Amygdala (tissue), 56 donors: ENCODE measurements around the gene NKX2-1.
"Not testable (repeated sequence)": the region's sequence is repeated elsewhere in the genome, so short reads cannot be mapped to it uniquely, and the experiment has no call there.

Experiments used
- DNase-seq, 56 donors: peaks; one replicate each; lab custom pipeline; 2025; lab: John Stamatoyannopoulos, UW

The NKX2-1 gene

DNA sequence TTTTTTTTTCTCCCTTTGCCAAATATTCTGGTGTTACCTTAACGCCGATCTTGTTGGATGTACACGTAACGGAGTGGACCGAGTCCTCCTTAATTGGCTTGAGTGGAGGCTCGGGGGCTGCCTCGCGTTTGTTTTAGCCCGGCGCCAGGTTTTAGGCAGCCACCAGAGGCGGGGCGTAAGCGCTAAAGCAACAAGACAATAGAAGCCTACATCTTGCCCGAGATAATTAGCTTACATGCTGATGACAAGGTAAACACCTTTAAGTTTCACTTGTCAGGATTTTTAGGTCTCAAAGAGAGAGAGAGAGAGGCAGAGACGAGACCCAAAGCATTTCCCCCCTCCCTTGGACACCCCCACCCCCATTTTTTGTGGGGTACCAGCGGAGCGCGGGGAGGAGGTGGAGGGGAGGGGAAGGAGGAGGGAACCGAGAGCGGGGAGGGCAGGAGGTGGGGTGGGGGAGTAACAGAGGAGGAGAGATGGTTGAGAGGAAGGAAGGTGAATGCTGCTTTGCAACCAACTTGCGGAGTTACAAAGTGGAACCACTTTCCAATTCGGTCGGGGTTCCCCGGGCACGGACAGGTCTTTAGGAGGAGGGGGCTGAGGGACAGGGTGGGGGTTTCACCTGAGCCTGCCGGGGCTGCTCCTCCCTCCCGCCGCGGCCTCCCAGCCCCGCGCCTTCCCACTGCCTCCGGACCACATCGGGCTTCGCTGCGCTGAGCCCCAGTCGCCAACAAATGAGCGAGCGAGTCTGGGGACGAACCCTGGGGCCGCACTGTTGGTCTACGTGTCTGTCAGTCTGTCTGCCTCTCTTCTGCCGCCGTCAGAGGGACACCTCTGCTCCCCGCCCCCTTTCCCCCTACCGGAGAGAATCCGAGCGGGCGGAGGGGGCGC is at the start of gene NKX2-1:
TSS of gene NKX2-1 (minus strand) at position 802 of the 891 bp plus-strand sequence. CDS start at position 699, 103 bp downstream.
- DNase-seq: no peak

DNA sequence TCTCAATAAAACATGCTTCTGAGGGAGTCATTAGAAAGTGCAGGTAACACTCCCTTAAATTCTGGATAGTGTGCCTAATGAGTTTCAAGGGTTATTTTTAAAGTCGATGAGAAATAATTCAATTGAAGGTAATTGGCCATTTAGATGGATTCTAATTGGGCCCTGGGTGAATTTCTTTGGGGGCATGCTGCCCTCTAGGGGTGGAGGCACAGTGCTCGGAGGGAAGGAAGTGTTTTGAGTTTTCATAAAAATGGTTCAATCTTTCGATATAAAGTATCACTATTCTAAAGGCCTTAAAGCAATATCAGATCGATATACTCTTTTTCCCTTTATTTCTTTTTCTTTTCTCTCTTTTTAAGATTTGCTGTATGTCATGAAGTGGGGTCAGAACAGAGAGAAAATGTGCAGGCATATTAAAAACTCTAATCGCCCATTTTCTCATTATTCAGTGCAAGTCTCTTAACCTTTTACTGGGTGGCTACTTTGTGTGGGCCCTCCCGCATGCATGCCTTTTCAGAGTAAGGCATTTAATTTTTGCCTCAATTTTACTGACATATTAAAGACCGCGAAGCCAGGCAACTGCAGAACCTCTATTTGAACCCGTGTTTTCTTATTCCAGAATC is 36.9 kb upstream of the NKX2-1 start:
- peak in 13 of 56 donors; percentile 5 to 49 (median 11) for DNase-seq

DNA sequence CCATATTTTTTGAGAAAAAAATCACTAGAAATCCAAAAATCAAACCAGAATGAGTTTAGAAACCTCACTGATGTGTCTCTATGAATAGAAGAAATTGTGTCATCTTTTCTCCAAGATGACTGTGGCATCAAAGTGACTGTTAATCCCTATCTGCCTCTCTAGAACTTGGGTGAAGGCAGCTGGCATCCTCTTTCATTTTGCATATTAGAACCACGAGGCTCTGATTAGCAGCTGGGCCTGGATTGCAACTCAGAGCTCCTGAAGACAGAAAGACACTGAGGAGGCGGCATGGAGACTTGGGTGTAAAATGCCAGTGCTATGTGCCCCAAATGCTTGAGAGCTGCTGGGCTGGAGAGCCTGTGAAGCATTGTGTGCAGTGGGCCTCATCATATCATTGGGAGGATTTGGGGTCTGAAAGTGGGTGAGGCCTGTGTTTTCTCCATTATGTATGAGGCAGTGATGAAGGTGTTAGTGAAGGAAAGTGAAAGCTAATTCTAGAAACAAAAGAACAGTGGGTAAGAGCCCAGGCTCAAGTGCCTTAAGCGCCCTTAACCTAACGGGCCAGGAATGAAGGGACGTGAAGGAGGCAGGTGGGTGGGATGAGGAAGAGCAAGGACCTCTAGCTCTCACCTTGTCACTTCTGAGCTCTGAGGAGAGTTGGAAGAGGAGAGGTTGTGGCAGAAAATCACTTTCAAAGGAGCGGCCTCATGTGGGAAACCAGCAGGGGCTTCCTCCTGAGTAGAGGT is 36.1 kb upstream of the NKX2-1 start:
- DNase-seq: no peak

DNA sequence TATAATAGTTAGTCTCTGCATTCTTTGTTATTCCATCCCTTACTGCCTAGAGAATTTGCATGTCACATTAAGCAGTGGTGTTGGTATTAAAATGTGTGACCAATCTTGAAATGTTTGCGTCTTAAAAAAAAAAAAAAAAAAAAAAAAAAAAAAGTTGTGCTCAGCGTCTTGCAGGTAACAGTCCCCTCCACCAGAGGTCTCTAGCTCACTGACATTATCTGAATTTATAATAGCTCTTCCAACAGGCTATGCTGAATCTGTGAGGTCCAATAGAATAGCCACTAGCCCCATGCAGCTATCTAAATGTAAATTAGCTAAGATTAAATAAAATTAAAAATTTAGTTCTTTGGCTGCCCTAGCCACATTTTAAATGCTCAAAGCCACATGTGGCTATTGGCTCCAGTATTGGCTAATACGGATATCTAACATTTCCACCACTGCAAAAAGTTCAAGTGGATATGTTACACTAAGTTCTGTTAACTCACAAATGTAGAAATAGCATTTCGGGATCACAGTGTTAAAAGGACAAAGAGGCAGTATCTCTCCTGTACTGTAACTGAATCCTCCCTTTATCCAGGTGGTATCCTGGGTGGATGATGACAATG is 33.7 kb upstream of the NKX2-1 start:
- DNase-seq: peak in 4 of 56 donors; percentile 3 to 31 (median 4)

DNA sequence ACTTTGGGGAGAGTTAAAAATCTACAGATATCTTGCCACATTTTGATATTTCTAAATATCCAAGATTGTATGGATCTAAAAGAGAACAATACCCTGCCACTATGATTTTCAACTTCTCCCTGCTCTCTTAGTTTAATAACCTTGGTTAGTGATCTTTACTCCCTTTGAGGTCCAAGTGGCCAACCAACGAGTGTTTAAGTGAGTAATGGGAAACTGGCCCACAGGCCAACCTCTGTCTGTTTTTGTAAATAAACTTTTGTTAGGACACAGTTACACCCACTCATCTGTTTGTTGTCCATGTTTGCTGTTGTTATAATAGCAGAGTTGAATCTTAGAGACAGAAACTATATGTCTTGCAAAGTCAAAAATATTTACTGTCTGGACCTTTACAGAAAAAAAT is 30.9 kb upstream of the NKX2-1 start:
- no peak for DNase-seq

DNA sequence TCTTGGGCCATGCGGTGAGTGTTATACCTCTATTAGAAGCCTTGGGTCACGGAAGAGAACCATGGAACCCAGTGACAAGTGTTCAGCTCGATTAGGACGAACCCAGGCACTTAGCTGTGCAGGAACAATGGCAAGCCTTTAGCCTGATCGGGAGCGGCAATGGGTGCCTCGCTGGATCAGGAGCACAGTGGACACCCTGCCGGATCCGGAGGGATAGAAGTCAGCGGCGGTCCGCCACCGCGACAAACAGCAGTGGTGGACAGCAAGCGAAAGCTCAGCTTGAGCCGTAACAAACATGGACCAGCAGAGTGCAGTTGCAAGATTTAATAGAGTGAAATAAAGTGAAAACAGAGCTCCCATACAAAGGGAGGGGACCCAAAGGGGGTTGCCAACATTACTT is 24.2 kb upstream of the NKX2-1 start:
- not testable (repeated sequence) for DNase-seq

DNA sequence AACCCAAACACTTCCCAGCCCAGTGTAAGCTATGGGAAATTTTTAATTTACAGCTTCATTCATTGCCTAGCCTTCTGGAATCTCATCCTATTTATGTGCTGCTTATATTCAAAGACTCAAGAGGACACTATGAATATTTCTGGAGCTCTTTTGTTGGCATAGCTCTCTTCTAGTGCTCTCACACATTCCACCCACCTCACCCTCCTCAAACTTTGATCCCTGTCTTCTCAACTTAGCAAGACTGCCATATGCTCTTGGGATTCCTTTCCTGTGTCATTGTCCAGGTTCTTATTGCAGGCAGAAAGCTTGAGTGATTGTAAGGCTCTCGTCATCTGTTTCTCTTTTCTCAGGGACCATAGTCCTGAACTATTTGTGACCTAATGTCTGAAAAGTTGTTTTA is 18.0 kb upstream of the NKX2-1 start:
- DNase-seq: no peak

DNA sequence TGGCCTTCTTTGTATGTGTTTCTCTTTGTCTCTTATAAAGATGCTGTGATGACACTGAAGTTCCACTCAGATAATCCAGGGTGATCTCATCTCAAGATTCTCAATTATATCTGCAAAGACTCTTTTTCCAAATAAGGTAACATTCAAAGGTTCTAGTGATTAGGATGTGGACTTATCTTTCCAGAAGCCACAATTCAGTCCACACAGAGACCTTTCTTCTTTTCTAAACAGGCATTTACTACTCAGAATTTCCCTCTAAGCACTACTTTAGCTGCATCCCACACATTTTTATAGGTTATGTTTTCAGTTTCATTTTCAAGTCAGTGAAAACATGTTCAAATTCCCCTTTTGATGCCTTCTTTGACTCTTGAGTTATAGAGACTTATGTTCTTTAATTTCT is 9.0 kb upstream of the NKX2-1 start:
- DNase-seq: no peak

DNA sequence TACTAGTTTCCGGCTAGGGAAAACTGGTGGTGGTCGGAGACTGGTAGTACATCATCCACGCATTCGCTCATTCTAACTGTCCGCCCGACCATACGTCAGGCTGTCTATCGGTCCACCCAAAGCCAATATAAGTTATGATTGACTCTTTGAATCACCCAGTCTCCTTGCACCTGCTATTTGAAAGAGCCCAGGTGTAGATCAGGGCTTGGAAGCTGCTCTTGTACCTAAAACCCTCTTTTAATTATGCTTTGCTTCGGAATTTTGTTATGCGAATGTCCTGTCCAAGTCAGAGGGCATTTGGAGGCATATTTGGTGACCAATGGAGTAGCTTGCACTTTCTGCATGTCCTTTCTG is 5.7 kb upstream of the NKX2-1 start:
- no peak for DNase-seq

DNA sequence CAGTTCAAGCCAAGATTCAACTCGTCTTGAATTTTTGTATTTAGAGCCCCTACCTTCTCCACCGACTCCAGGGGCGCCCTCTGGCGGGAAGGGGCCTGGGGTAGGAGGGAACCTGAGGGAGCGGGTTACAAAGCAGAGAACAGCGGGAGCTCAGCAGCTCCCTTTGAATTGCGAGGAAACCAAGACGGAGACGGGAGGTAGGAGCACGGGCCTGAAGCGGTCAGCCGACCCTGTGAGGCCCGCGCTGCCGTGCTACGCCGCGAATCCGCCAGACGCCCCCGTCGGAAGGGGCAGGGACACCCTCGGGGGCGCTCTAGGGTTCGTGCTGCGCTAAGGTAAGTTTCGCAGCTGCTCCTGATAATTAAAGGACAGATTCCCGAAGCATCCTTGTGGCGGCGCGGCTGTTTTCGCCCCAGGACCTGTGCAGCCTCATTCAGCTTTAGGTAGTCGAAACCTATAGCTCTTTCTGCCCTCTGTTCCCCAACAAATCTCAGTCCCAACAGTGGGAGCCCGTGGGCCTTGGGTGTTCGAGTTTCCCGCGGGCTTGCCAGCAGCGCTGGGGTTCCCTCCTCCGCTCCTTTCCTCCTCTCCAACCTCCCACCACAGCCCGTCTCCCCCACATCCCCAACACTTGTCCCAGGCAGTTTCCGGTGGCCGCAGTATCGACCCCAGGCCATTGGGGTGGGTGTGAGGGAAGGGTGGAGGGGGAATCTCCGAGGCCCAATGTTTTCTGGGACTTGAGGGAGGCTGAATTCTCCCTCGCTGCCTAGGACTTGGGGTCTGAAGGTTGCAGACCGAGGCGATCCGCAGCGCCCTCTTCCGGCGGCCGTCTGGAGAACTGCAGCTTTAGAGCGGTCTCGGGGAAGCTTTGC is 5.1 kb upstream of the NKX2-1 start:
- peak in 3 of 56 donors; percentile 8 to 29 (median 9) for DNase-seq

DNA sequence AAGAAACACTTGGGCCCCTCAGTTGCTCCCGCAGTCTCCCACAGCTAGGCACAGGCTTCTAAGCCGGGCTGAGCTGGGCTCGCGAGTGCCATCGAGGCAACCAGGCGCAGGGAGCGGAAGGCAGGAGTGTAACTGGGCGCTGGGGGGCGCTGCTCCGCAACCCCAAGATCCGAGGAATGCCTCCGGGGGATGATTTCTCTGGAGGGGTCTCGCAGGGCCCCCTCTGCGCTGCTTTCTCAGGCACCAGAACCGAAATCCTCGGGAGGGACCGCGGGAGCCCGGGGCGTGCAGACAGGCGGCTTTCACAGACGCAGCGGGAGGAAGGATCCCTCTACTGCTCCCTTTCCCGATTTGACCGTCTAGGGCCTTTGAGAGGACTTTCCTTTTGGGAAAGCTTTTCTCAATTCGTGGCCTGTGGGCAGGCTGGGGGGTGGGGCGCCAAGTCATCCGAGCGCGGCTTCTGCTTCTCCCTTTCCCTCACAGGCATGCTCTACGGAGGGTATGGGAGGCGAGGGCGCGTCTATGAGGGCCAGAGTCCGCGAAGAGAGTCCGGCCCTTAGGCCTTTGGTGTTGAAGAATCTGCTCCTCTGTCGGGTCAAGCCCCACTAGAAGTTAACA is 4.3 kb upstream of the NKX2-1 start:
- DNase-seq: no peak

DNA sequence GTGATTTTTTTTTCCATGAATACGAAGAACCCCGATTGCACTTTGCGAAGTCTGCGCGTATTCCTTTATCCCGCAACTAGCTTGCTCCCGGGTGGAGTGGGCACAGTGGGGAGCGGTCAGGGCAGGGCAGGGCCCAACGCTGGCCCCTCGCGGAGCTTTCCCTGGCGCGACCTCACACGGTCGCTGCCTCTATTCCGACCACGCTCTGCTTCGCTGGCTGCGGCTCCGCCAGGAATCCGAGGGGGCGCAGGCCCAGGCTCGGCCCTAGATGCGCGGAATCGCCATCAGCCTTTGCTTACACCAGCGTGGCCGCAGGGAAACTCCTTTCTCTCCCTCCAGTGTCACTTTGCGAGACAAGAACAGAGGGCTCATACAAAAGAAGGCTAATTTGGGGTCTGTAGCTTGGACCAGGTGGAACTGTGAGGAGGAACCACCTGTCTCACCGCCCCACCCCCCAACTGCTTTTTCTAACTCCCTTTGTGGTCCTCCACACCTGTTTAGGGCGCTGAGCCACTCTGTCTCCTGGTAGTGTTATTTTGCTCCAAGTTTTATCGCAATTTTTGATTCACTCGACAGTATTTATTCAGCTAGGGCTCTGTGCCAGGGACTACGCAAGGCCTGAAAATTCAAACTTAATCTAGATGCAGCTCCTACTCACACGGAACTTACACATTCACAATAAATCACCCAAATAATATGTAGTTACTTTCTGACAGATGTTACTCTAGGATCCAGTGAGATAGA is 3.1 kb upstream of the NKX2-1 start:
- DNase-seq: no peak

DNA sequence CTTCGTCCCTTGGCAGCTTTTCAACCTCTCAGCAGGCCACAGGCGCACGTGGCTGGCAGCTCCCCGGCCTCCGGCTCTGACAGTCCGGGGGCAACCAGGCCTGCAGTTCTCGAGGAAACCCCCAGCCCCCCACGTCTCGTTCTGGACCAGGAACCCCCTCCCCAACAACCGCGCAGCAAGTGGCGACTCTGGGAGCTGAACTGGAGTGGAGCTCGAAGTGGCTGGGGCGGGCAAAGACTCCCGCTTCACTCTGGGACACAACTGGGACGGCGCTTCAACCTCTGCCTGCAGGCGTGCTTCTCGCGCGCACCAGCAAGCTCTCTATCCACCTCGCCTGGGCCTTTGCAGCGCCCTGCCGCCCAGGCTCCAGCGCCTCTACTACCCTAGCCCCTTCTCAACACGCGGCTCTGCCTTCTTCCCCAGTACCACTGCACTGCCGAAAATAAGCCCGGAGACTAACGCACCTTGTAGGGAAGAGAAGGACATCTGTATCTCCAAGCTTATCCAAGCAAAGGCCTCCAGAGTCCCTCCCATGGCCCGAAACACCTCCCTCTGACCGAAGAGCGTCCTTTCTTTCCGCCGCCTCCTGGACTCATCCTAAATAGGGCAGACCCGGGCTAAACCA is 2.4 kb upstream of the NKX2-1 start:
- no peak for DNase-seq

DNA sequence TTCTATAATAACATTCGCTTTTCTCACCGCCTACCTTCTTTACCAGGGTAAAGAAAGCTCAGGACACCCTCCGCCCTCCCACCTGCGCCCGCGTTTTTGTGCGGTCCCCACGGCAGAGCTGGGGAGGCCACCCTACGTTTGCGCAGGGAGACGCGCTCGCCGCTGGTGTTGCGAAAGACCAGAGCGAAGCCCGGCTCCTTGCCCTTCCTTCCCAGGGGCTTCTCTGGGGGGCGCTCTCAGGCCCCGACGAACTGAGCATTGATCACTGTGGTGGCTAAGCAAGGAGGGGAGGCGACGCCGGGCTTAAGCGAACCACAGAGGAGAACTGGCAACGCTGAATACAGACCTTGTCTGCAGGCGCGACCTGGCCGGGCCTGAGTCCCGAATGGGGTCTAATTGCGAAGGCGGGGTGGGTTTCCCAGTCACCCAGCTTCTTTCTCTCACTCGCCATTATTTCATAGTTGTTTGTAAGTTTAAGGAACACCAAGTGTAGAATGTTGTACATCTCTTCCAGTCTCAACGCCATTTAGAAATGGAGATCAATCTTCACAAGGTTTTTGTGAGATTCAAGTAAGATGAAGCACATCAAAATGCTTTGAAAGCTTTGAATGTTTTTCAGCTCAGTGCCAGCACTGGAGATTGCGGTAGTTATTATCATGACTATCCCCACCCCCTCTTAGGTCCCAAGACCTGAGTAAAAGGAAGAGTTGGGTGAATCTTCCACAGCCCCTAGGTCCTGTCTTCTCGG is 1.7 kb upstream of the NKX2-1 start:
- DNase-seq: no peak

DNA sequence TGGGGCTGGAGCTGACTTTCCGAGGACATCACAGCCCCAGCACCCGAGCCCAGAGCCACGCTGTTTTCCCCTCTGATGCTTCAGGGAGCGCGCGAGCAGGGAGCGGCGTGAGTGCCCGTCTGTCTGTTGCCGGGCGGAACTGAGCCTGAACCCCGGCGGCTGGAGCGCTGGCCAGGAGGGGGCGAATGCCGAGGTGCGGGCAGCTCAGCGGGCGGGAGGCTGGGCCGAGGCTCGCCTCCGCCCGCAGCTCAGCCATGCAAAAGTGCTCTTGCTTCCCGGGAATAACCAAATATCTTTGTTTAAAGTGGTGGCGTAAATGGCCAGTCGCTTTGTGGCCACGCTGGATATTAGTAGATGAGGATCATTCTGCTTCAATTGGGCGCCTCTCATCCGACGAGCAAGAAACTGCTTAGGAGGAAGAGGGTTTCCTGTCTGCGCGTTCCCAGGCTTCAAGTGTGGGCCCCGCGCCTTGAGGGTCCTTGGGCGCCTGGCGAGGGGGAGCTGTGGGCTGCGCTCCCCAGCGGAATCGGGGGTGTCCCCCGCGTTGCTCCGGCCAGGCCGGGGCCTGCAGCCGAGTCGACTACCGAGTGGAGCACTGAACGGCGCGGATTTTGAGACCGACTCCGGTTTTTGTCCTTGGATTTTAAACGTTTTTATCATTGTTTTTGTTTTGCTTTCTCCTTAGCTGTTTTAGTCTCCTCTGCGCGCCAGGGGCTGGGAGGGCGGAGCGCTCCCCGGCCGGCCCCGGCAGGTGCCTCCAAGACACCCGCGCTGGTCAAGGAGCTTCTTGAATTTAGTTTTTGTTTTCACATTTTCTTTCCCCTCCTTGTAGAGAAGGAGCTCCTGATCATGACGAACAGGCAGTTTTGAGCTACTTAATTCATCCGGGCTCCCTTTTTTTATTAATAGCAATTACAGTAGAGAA is 831 bp upstream of the NKX2-1 start:
- peak in 1 of 56 donors; percentile 9 for DNase-seq
